Activated CD4-positive, alpha-beta T cell treated with anti-CD3 and anti-CD28 coated beads, Interleukin-2, amount 10 ng/mL, durations not matched to agents 7 days and 5 days (primary cell): ENCODE data around the gene EPS8L3. TPM values are rescaled to one million over a fixed set of nuclear protein-coding genes. Genes with fewer than 3 reads are reported as not detected.

Experiments used
- CTCF ChIA-PET: fragments of 350-600 bp; sonication (Branson Sonifier 250); formaldehyde crosslinking; loops from one replicate; lab custom pipeline; 2021; ENCODE audit warnings: antibody characterized with exemption; lab: Charles Lee
- POLR2A ChIA-PET: fragments of 350-600 bp; sonication (Branson Sonifier 250); formaldehyde crosslinking; loops from one replicate; lab custom pipeline; 2021; ENCODE audit warnings: antibody characterized with exemption; lab: Charles Lee
- DNase-seq: peaks from one replicate; pipeline ENCODE4 v3.0.0-alpha.2; 2020
- H3K27ac Mint-ChIP-seq: one replicate; pipeline ENCODE4 v1.8.0; 2021; ENCODE audit warnings: mild to moderate bottlenecking, moderate library complexity, mixed read lengths
- H3K27me3 Mint-ChIP-seq: one replicate; pipeline ENCODE4 v1.8.0; 2021; ENCODE audit warnings: mixed read lengths
- H3K36me3 Mint-ChIP-seq: one replicate; pipeline ENCODE4 v1.8.0; 2021; ENCODE audit warnings: low read depth, mixed read lengths
- H3K4me1 Mint-ChIP-seq: one replicate; pipeline ENCODE4 v1.8.0; 2021; ENCODE audit warnings: mixed read lengths
- H3K4me3 Mint-ChIP-seq: one replicate; pipeline ENCODE4 v1.8.0; 2021; ENCODE audit warnings: mild to moderate bottlenecking, moderate library complexity, mixed read lengths
- H3K9me3 Mint-ChIP-seq: one replicate; pipeline ENCODE4 v1.8.0; 2021; ENCODE audit warnings: mixed read lengths
- total RNA-seq, 2 experiments: library from RNA; stranded (reverse); gene quantifications; one replicate each; pipeline ENCODE4 v1.2.3, GENCODE V29; 2021

The EPS8L3 gene
- total RNA-seq, 2 experiments from 2014 or later: not detected

DNA sequence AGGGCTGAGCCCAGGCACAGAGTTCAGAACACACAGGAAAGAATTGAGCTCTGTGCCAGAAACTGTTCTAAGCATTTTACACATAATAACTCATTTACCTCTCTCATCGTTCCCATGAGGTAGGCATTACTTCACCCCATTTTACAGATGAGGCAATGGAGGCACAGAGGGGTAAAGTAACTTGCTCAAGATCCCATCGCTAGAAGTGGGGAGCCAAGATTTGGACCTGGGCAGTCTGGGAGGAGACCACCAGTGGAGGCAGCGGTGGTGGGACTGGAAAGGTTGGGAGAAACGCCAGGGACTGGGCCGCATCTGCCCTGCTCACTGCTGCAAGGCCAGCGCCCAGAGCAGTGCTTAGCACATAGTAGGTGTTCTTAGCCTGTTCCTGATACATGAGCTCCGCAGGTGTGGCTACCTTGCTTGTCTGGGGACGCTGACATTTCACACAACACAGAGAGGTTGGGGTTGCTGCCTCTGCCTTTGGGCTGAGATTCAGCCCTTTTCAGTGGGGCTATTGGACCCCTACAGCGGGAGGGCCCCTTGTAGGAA, 27.8 kb upstream of the EPS8L3 start:
- no peaks in the 10 kb centered on the region for H3K27me3 Mint-ChIP-seq
- peak overlapping the region; percentile 94 for H3K27ac Mint-ChIP-seq
- ChIA-PET CTCF (interaction anchor here (0.5 to 25.5 kb wide), 19 partner anchors 10 to 692 kb away, joined by 3 to 475 read pairs (median 6); partner anchors contain the start of gene AHCYL1), POLR2A (interaction anchor here (0.6 kb wide), 1 partner anchor 128 kb away, joined by 3 read pairs; no protein-coding TSS in a partner anchor)
- H3K4me1 Mint-ChIP-seq: peaks cover 80% of the 10 kb centered on the region
- peaks cover 5% of the 10 kb centered on the region for H3K36me3 Mint-ChIP-seq
- no peaks in the 10 kb centered on the region for H3K9me3 Mint-ChIP-seq
- H3K4me3 Mint-ChIP-seq: no peak overlapping the region
- DNase-seq: no peak

DNA sequence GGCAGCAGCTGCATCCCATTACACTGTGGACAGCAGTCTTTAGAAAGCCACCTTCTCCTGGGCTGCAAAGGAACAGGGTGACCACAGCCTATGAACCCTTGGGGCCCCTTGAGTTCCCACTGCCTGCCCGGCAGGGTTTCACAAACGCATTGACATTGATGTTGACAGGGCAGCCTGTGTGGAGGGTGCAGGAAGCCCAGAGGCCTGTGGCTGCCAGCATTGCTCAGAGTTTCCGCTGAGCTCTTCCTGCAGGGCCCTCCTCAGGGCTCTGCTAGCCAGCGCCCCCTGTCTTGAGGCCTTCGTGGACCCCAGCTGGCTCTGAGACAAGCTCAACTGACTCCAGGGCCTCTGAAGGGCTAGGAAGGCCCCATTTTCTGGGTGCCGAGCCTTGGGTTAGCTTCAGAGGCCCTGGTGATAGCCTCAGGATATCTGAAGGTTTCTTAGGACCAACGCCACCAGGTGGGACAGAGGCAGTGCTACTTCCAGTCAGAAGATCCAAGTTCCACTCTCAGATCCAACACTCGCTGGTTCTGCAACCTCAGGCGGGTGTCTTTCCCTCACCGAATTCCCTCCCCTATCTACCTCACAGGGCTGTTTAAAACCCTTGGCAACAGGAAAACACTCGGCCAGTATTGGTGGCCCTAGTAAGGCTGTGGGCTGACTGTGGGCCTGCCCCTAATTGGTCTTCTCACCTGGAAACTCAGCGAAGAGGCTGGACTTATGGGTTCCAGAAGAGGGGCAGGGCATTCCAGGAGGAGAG, 27.2 kb upstream of the EPS8L3 start:
- POLR2A ChIA-PET: interaction anchor here (0.6 kb wide), 2 partner anchors 10 to 129 kb away, joined by 3 to 4 read pairs; no protein-coding TSS in a partner anchor
- CTCF ChIA-PET: interaction anchor here (0.7 to 25.5 kb wide), 29 partner anchors 9 to 213 kb away, joined by 3 to 475 read pairs (median 4); partner anchors contain the start of genes AHCYL1 and GSTM4
- no peaks in the 10 kb centered on the region for H3K27me3 Mint-ChIP-seq
- no peaks in the 10 kb centered on the region for H3K9me3 Mint-ChIP-seq
- H3K27ac Mint-ChIP-seq: peak overlapping the region; percentile 94
- no peak overlapping the region for H3K4me3 Mint-ChIP-seq
- H3K4me1 Mint-ChIP-seq: peaks cover 83% of the 10 kb centered on the region
- peaks cover 5% of the 10 kb centered on the region for H3K36me3 Mint-ChIP-seq
- DNase-seq: peak; percentile 83

DNA sequence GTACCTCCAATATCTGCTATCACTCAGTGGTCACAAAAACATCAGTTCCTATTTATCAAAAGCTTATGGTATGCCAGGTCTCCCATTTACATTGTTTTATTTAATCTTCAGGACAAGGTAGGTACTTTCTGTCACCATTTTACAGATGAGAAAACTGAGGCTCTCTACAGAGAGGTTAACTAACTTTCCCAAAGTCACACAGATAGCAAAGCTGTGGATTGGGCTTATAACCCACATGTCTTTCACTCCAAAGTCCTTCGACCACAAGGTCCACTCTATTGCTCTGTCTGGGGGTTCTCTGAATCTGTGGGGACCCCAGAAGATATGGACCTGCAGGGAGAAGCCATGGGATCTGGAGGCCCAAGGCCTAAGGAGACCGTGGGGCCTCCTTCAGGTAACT, 26.6 kb upstream of the EPS8L3 start:
- H3K4me3 Mint-ChIP-seq: peak overlapping the region; percentile 25
- H3K4me1 Mint-ChIP-seq: peaks cover 79% of the 10 kb centered on the region

DNA sequence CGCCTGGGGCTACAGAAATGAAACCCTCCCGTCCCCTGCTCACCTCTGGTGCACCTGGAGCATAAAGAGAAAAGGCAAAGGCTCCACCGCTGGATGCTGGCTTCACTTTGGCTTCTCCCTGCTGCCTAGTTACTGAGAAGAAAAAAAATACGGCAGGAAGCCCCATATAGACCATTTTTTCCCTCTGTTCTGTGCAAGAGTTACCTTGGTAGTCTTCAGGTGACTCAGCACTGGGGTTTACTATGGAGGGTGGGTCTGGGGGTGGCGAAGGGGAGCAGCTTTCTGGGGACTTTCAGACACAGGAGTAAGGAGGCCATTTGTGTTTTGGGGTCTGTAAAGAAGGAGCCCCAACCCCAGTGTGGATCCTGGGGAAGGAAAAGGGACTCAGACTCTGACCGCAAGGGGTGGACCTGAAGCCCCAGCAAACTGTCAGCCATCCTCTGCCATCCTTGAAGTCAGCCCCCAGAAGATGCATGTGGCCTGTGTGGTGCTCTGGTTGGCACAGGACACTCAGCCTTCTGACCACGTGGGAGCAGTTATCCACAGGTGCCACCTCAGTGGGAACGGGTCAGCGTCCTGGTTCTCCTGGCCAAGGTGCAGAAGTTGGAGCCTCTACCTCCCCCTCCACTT, 25.9 kb upstream of the EPS8L3 start:
- no peaks in the 10 kb centered on the region for H3K27me3 Mint-ChIP-seq
- CTCF ChIA-PET: interaction anchor here (0.7 to 25.5 kb wide), 9 partner anchors 14 to 193 kb away, joined by 3 to 475 read pairs (median 9); partner anchors contain the start of gene AHCYL1
- DNase-seq: no peak
- peaks cover 5% of the 10 kb centered on the region for H3K36me3 Mint-ChIP-seq
- POLR2A ChIA-PET: no interaction called here
- H3K4me3 Mint-ChIP-seq: peak overlapping the region; percentile 25
- peak overlapping the region; percentile 94 for H3K27ac Mint-ChIP-seq
- H3K4me1 Mint-ChIP-seq: peaks cover 75% of the 10 kb centered on the region
- H3K9me3 Mint-ChIP-seq: no peaks in the 10 kb centered on the region

More for the DNA sequence above, 26.6 kb upstream of the EPS8L3 start:
- POLR2A ChIA-PET: no interaction called here
- Mint-ChIP-seq H3K27ac (peak overlapping the region; percentile 94), H3K36me3 (peaks cover 5% of the 10 kb centered on the region), H3K27me3 (no peaks in the 10 kb centered on the region), H3K9me3 (no peaks in the 10 kb centered on the region)
- no peak for DNase-seq
- CTCF ChIA-PET: interaction anchor here (0.7 to 25.5 kb wide), 27 partner anchors 8 to 214 kb away, joined by 3 to 475 read pairs (median 4); partner anchors contain the start of genes AHCYL1 and GSTM4

DNA sequence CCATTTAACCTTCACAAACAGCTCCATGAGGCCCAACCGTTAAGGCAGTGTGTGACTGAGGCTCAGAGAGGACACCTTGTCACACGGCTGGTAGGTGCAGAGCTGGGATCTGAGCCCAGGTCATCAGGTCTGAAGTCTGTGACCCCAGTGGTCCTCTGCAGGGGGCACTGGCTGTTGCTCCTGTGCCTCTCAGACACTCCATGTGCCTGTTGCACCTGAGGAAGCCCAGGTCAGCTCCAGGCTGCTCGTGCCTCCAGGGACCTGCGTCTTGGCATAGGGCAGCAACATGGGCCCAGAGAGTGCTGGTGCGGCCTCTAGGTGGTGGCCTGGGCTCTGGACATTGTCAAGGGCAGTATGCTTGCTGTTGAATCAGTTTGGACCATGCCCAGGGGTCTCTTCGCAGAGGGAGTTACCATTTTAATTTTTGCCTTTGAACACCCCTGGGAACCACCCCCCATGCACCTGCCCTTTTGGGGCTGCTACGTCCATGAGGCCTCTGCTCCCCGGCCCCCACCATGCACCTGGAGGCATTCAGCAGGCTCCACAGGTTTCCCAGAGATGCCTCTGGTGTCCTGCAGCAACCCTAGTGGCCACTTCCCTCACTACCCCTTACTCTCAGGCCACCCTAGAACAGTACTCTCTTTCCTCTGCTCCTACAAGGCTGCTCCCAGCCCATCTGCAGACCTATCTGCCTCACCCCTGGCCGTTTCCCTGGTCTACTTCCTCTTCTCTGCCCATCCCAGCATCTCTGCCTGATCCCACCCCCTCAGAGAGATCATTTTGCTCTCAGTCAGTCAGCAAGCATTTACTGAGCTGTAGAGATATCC, 25.2 kb upstream of the EPS8L3 start:
- Mint-ChIP-seq H3K36me3 (peaks cover 5% of the 10 kb centered on the region), H3K4me3 (no peak overlapping the region), H3K4me1 (peaks cover 68% of the 10 kb centered on the region), H3K9me3 (no peaks in the 10 kb centered on the region), H3K27me3 (no peaks in the 10 kb centered on the region), H3K27ac (peak overlapping the region; percentile 87)
- no peak for DNase-seq
- POLR2A ChIA-PET: no interaction called here
- CTCF ChIA-PET: interaction anchor here (1.6 to 25.5 kb wide), 6 partner anchors 8 to 194 kb away, joined by 4 to 475 read pairs (median 56); partner anchors contain the start of gene AHCYL1

DNA sequence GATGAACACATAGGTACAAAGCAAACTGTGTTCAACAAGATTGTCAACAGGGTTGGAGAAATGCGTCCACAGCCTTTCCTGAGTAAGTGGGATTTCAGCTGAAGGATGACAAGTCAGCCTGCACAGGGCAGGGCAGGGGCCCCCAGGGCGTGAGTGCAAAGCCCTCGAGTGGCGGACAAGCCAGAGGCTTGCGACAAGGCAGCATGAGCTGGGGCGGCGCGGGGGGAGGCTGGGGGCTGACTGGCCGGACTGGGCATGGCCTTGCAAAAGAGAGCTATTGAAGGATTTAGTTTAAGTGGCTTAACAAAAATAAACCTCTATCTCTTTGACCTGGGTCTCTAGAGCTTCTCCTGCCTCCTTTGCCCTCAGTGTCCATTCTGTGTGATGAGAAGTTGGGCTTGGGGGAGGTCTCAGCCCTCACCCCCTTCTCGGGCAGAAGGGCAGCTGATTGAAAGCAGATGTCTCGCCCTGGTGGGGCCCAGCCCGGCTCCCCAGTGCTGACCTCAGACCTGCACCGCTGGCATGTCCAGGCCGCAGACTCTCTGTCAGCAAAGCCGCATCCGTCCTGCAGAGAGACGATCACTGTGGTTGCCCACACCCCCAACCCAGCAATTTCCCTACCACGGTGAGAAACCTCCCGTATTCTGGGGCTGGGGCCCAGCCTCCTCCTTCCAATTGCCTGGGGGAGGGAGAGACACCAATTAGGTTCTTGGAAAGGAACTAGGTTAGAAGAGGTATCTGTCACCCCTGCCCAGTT, 24.3 kb upstream of the EPS8L3 start:
- Mint-ChIP-seq H3K9me3 (no peaks in the 10 kb centered on the region), H3K27ac (no peak overlapping the region), H3K4me1 (peaks cover 59% of the 10 kb centered on the region), H3K4me3 (no peak overlapping the region), H3K36me3 (peaks cover 5% of the 10 kb centered on the region), H3K27me3 (no peaks in the 10 kb centered on the region)
- no peak for DNase-seq
- POLR2A ChIA-PET: no interaction called here
- CTCF ChIA-PET: interaction anchor here (1.3 to 25.5 kb wide), 5 partner anchors 9 to 195 kb away, joined by 3 to 475 read pairs (median 95); partner anchors contain the start of gene AHCYL1

DNA sequence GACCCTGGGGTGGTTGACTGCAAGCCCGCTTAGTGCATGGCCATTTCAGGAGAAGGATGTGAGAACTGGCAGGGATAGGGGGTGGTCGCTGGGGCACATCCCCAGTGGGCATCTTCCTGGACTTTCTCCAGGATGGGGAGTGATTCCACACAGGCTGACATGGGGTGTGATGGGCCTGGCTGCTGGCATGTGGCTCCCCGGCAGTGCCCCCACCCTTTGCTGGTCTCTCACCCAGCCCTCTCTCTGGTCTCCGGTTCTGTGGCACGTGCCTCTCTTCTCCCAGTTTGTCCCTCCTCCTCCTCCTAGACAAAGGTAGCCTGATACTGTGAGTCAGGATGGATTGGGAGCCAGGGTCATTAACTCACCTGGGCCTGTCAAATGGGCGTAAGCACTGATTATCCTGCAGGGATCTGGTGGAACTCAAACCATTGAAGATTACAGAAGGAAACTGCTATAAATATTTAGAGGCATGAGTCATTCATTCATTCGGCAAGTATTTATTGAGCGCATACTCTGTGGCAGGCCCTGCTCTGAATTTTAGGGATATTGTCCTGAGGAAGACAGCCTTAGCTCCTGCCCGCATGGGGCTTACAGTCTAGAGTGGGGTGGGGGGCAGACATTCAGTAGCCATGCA, 23.6 kb upstream of the EPS8L3 start:
- POLR2A ChIA-PET: no interaction called here
- H3K4me1 Mint-ChIP-seq: peaks cover 52% of the 10 kb centered on the region
- no peaks in the 10 kb centered on the region for H3K27me3 Mint-ChIP-seq
- DNase-seq: no peak
- no peaks in the 10 kb centered on the region for H3K9me3 Mint-ChIP-seq
- CTCF ChIA-PET: interaction anchor here (1.3 to 25.5 kb wide), 6 partner anchors 9 to 196 kb away, joined by 3 to 475 read pairs (median 51); partner anchors contain the start of gene AHCYL1
- H3K27ac Mint-ChIP-seq: peak overlapping the region; percentile 71
- no peak overlapping the region for H3K4me3 Mint-ChIP-seq
- peaks cover 5% of the 10 kb centered on the region for H3K36me3 Mint-ChIP-seq

DNA sequence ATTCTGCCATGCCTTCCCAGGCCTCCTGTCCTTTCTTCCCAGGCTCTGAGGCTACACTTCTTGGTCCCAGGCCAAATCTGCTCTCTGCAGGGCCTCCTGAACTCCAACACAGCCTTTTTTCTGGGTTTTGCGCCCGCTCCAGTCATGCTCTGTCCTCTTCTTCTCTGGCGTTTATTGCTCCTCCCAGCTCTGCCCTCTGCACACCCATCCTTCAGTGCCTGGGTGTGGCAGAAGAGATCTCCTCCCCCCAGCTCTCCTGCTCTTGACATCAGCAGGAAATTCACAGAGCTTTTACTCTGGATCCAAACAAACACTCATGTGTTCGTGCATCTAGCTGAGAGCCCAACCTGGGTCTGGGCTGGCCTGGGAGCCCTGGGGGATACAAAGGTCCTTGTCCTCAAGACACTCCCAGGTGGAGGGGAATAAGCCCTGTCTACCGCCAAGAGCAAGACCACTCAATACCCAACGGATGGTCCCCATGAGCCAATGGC, 22.9 kb upstream of the EPS8L3 start:
- peaks cover 45% of the 10 kb centered on the region for H3K4me1 Mint-ChIP-seq
- peak overlapping the region; percentile 43 for H3K27ac Mint-ChIP-seq

DNA sequence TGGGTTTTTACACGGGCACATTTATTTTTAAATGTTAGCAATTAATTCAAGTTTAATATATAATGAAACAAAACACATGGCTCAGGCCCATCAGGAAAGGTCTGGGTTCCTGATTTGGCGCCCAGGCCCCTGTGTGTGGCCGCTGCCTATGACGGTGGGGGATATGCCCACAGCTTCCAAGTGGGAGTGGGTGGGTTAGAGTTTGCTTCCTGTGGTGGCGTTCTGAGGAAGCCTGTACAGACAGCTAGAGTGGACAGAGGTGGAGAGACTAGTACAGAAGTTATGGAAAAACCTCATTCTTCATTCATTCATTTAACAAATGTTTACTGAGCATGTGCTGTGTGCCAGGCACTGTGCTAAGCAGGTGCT, 22.4 kb upstream of the EPS8L3 start:
- no peaks in the 10 kb centered on the region for H3K9me3 Mint-ChIP-seq
- POLR2A ChIA-PET: no interaction called here
- H3K4me3 Mint-ChIP-seq: no peak overlapping the region
- H3K27me3 Mint-ChIP-seq: no peaks in the 10 kb centered on the region
- H3K4me1 Mint-ChIP-seq: peaks cover 41% of the 10 kb centered on the region
- peaks cover 5% of the 10 kb centered on the region for H3K36me3 Mint-ChIP-seq
- H3K27ac Mint-ChIP-seq: no peak overlapping the region
- CTCF ChIA-PET: interaction anchor here (1.0 to 25.5 kb wide), 6 partner anchors 11 to 197 kb away, joined by 3 to 475 read pairs (median 4); partner anchors contain the start of genes AHCYL1 and GSTM4
- no peak for DNase-seq

More for the DNA sequence above, 22.9 kb upstream of the EPS8L3 start:
- Mint-ChIP-seq H3K4me3 (no peak overlapping the region), H3K36me3 (peaks cover 5% of the 10 kb centered on the region), H3K9me3 (no peaks in the 10 kb centered on the region), H3K27me3 (no peaks in the 10 kb centered on the region)
- no peak for DNase-seq
- CTCF ChIA-PET: interaction anchor here (1.2 to 25.5 kb wide), 6 partner anchors 11 to 196 kb away, joined by 3 to 475 read pairs (median 50); partner anchors contain the start of genes AHCYL1 and GSTM4
- POLR2A ChIA-PET: no interaction called here

DNA sequence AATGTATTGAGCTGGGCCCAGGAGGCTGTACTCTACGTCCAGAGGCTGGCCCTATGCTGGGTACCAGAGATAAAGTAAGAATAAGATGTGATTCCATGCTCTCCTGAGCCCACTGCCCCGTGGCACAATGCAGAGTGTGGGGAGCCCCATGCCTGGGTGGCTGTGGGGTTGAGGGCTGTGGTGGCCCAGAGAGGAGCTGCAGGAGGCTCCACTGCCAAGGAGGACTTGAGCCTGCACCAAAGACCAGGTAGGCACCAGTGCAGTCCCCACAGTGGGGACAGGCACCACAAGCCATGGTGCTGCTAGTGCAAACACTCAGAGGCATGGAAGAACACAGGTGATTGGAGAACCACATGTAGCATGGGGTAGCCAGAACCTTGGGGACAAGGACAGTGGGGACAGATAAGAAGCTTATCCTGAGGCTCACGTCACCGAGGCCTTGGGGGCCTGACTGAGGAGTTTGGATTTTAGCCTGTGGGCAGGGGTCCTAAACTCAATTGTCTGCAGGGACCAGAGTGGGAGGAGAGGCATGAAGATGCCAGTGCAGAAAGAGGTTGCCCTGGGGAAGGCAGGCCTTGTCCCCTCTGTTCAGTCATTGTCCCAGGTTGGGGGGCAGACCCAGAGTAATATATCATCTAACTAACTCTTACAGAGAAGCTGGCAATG, 21.9 kb upstream of the EPS8L3 start:
- POLR2A ChIA-PET: interaction anchor here (0.5 kb wide), 1 partner anchor 126 kb away, joined by 5 read pairs; no protein-coding TSS in a partner anchor
- DNase-seq: no peak
- Mint-ChIP-seq H3K27me3 (no peaks in the 10 kb centered on the region), H3K4me1 (peaks cover 35% of the 10 kb centered on the region), H3K9me3 (peaks cover 1% of the 10 kb centered on the region), H3K36me3 (peaks cover 6% of the 10 kb centered on the region), H3K4me3 (no peak overlapping the region), H3K27ac (no peak overlapping the region)
- CTCF ChIA-PET: interaction anchor here (1.0 to 25.5 kb wide), 5 partner anchors 10 to 197 kb away, joined by 3 to 475 read pairs (median 3); partner anchors contain the start of genes AHCYL1 and GSTM4
